KMS-11 (cell line): Measurements from ENCODE around the gene TMEM225.

ENCODE experiments used
- H2AFZ ChIP-seq: fragments of 200-600 bp; sonication (generic); 2 replicates; pipeline ENCODE4 v1.6.1; 2016; ENCODE audit warnings: antibody characterized with exemption, mixed run types, low read depth
- H3K27ac ChIP-seq: fragments of 200-600 bp; sonication (generic); 2 replicates; pipeline ENCODE4 v1.6.1; 2016; ENCODE audit warnings: mild to moderate bottlenecking, mixed run types
- H3K27me3 ChIP-seq: fragments of 200-600 bp; sonication (generic); 2 replicates; pipeline ENCODE4 v1.6.1; 2017; ENCODE audit warnings: mild to moderate bottlenecking, low read depth, mixed run types, moderate library complexity; ENCODE audit not compliant: insufficient read depth
- H3K36me3 ChIP-seq: fragments of 200-600 bp; sonication (generic); 2 replicates; pipeline ENCODE4 v1.6.1; 2017; ENCODE audit warnings: mild to moderate bottlenecking, mixed run types; ENCODE audit not compliant: insufficient read depth
- H3K4me1 ChIP-seq: fragments of 200-600 bp; sonication (generic); 2 replicates; pipeline ENCODE4 v1.6.1; 2016; ENCODE audit warnings: mild to moderate bottlenecking, low read depth, mixed run types; ENCODE audit not compliant: poor library complexity, severe bottlenecking
- H3K4me2 ChIP-seq: fragments of 200-600 bp; sonication (generic); 2 replicates; pipeline ENCODE4 v1.7.0; 2016; ENCODE audit warnings: mild to moderate bottlenecking, mixed run types
- H3K4me3 ChIP-seq: fragments of 200-600 bp; sonication (generic); IDR thresholded peaks from 2 replicates; pipeline ENCODE4 v1.6.1; 2017; ENCODE audit warnings: low read depth, low read length, mixed read lengths; ENCODE audit not compliant: insufficient read depth
- H3K79me2 ChIP-seq: fragments of 200-600 bp; sonication (generic); 2 replicates; pipeline ENCODE4 v1.6.1; 2016; ENCODE audit warnings: low read depth, mixed run types; ENCODE audit not compliant: insufficient read depth
- H3K9ac ChIP-seq: fragments of 200-600 bp; sonication (generic); 2 replicates; pipeline ENCODE4 v1.6.1; 2016; ENCODE audit warnings: mild to moderate bottlenecking, mixed run types
- H4K20me1 ChIP-seq: fragments of 200-600 bp; sonication (generic); 2 replicates; pipeline ENCODE4 v1.6.1; 2016; ENCODE audit warnings: mild to moderate bottlenecking, mixed run types; ENCODE audit not compliant: insufficient read depth
- TF ChIP-seq, protein P1 (sequence below): fragments of 200-600 bp; sonication (generic); conservative IDR thresholded peaks from 2 replicates; pipeline ENCODE4 v1.6.1; 2017; ENCODE audit warnings: low read depth, mild to moderate bottlenecking, antibody characterized with exemption, low read length, moderate library complexity, mixed read lengths

The TMEM225 gene, protein sequence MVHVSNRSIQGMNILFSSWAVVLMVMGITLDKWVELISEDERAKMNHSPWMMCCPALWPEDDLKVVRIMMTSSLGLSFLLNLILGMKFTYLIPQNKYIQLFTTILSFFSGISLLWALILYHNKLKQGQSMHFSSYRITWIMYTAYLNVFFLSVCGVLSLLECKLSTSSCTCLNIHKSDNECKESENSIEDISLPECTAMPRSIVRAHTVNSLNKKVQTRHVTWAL

DNA sequence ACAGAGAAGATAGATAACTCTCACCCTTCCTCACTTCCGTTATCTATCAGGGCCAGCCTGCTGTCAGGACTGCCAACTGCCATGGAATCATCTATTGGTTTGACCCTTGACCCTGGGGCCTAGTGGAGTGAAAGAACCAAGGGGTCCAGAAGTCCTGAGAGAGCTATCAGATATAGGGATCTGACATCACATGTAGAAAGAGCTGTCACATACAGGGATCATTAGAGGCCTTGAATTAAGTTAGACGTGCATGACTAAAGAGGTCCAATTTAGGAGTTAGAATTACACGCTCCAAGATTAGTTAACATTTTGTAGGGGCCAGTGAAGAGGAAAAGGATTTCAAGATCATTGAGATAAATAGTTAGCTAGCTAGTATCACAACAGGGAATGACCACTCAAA, at the start of gene TMEM225:
TMEM225 (minus strand) TSS at position 101 of the 400 bp plus-strand sequence. CDS start 245 bp downstream, outside the sequence.
- Histone ChIP-seq H2AFZ (no peak within 1 kb of the TSS), H3K4me1 (no peaks in the 10 kb centered on the region), H3K36me3 (no peaks in the 10 kb centered on the region), H3K79me2 (no peaks in the 10 kb centered on the region), H3K27ac (no peak within 1 kb of the TSS), H3K9ac (no peak within 1 kb of the TSS), H3K4me2 (no peak within 1 kb of the TSS), H3K27me3 (no peaks in the 10 kb centered on the region), H4K20me1 (no peaks in the 10 kb centered on the region), H3K4me3 (no peak within 1 kb of the TSS)
- TF ChIP-seq, protein P1, sequence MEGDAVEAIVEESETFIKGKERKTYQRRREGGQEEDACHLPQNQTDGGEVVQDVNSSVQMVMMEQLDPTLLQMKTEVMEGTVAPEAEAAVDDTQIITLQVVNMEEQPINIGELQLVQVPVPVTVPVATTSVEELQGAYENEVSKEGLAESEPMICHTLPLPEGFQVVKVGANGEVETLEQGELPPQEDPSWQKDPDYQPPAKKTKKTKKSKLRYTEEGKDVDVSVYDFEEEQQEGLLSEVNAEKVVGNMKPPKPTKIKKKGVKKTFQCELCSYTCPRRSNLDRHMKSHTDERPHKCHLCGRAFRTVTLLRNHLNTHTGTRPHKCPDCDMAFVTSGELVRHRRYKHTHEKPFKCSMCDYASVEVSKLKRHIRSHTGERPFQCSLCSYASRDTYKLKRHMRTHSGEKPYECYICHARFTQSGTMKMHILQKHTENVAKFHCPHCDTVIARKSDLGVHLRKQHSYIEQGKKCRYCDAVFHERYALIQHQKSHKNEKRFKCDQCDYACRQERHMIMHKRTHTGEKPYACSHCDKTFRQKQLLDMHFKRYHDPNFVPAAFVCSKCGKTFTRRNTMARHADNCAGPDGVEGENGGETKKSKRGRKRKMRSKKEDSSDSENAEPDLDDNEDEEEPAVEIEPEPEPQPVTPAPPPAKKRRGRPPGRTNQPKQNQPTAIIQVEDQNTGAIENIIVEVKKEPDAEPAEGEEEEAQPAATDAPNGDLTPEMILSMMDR = no peak

DNA sequence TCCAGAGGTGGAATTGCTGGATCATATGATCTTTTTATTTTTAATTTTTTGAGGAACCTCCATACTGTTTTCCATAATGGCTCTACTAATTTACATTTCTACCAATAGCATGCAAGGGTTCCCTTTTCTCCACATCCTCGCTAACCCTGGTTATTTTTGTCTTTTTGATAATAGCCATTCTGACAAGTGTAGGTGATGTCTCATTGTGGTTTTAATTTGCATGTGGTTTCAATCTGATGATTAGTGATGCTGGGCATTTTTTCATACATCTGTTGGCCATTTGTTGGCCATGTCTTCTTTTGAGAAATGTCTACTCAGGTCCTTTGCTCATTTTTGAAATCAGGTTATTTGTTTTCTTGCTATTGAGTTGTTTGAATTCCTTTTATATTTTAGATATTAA, 38.6 kb upstream of the TMEM225 start:
- TF ChIP-seq, protein P1 = no peak
- no peaks in the 10 kb centered on the region for H3K27me3 ChIP-seq
- H3K79me2 ChIP-seq = no peaks in the 10 kb centered on the region
- no peak overlapping the region for H2AFZ ChIP-seq
- no peak overlapping the region for H3K4me2 ChIP-seq
- no peaks in the 10 kb centered on the region for H3K4me1 ChIP-seq
- H3K27ac ChIP-seq = no peak overlapping the region
- no peaks in the 10 kb centered on the region for H3K36me3 ChIP-seq
- no peak overlapping the region for H3K4me3 ChIP-seq
- no peak overlapping the region for H3K9ac ChIP-seq
- no peaks in the 10 kb centered on the region for H4K20me1 ChIP-seq

- Histone ChIP-seq H3K36me3 (no peaks in the 10 kb centered on the region), H3K27me3 (no peaks in the 10 kb centered on the region), H3K9ac (no peak overlapping the region), H3K4me3 (no peak overlapping the region), H3K27ac (no peak overlapping the region), H4K20me1 (no peaks in the 10 kb centered on the region), H3K4me2 (no peak overlapping the region), H2AFZ (no peak overlapping the region), H3K4me1 (no peaks in the 10 kb centered on the region), H3K79me2 (no peaks in the 10 kb centered on the region)
- TF ChIP-seq, protein P1 = no peak
Observed at GRCh38 chr11:123920943-123921342, 35.5 kb upstream of the TMEM225 start.

DNA sequence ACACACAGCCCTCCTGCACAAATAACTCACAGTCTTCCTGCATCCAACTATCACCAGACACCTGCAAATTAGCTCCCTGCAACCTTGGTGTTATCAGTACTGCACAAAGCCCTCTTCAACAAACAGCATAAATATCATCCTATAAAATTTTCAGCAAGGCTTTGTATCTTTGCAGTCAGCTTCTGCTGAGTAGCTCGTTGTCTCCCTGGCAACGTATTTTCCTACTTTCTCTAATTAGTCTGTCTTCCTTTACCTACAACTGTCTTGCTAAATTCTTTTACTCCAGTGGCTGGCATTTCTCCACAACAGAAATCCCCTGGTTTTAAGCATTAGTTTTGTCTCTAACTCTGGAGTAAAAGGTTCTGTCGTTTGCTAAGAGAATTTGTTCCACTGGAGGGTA, 20.4 kb upstream of the TMEM225 start:
- Histone ChIP-seq H2AFZ (no peak overlapping the region), H3K4me2 (no peak overlapping the region), H3K36me3 (no peaks in the 10 kb centered on the region), H3K79me2 (no peaks in the 10 kb centered on the region), H3K4me3 (no peak overlapping the region), H3K9ac (no peak overlapping the region), H3K27me3 (no peaks in the 10 kb centered on the region), H3K27ac (no peak overlapping the region), H3K4me1 (peaks cover 10% of the 10 kb centered on the region), H4K20me1 (no peaks in the 10 kb centered on the region)
- TF ChIP-seq, protein P1 = no peak
